Ovary (tissue), 3 donors: Measurements from ENCODE around the gene PSMD1.

ENCODE experiments used
- CTCF ChIP-seq, 3 donors: fragments of 450-650 bp in 2 of 3; fragments of 200-600 bp in 1 of 3; IDR thresholded peaks; one replicate each; pipeline versions ENCODE4 v1.5.1 to v1.8.0; 2016 to 2022; ENCODE audit warnings: antibody characterized with exemption in 3 of 3, mild to moderate bottlenecking in 1 of 3
- POLR2A ChIP-seq: fragments of 450-650 bp; IDR thresholded peaks from one replicate; pipeline ENCODE4 v1.6.1; 2017; ENCODE audit warnings: antibody characterized with exemption, mild to moderate bottlenecking, moderate library complexity
- donor health status: DM: no; HTN: no; CAD: no.

DNA sequence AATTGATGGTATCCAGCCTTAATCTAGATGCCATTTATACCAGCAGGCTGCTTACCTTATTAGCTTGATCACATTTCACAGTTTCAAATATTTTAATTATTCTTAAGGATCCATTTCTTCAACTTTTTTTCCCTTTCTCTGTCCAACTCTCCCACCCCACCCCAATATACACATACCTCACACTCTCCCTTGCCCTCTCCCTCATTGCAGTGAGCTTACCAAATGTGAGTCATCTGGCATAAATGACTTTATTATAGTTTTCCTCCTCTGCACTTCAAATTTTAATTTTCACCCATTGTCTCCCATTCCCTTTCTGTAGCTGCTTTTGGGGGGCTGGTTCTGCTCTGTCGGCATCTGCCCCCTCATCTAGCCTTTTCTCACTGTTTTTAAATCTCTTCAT is 55.3 kb downstream of the PSMD1 start:
- TF ChIP-seq POLR2A = no peak
- no peak for TF ChIP-seq CTCF (IDR thresholded peaks at IDR 0.05)
